Thyroid gland (tissue), 4 donors: ENCODE data around the gene CST7. TPM values are rescaled to one million over a fixed set of nuclear protein-coding genes. Genes with fewer than 3 reads are reported as not detected.

Experiments
- DNase-seq, 2 donors: peaks; one replicate each; pipeline ENCODE4 v3.0.0-alpha.2; 2019
- H3K27ac ChIP-seq, 3 donors: fragments of 200-600 bp; sonication (generic); 1 replicate in 2 of 3; 2 replicates in 1 of 3; pipeline ENCODE4 v1.5.1; 2016 to 2019; ENCODE audit warnings: mild to moderate bottlenecking in 1 of 3, moderate library complexity in 1 of 3
- H3K27me3 ChIP-seq: fragments of 200-600 bp; sonication (generic); one replicate; pipeline ENCODE4 v1.5.1; 2019
- H3K36me3 ChIP-seq, 2 donors: fragments of 200-600 bp; sonication (generic); one replicate each; pipeline ENCODE4 v1.5.1; 2016 to 2019
- H3K4me1 ChIP-seq, 2 donors: fragments of 200-600 bp; sonication (generic); one replicate each; pipeline ENCODE4 v1.5.1; 2017 to 2019
- H3K4me3 ChIP-seq, 3 donors: fragments of 200-600 bp; sonication (generic); replicated peaks in 1 of 3; 1 replicate in 2 of 3; 2 replicates in 1 of 3; pipeline ENCODE4 v1.5.1; 2016; ENCODE audit warnings: mild to moderate bottlenecking in 1 of 3
- H3K9me3 ChIP-seq: fragments of 200-600 bp; sonication (generic); one replicate; pipeline ENCODE4 v1.5.1; 2017
- CTCF ChIP-seq, 6 experiments: fragments of 200-600 bp in 3 of 6; fragments of 450-650 bp in 3 of 6; sonication (generic) in 3 of 6; IDR thresholded peaks; one replicate each; pipeline ENCODE4 v1.5.1; 2016 to 2019; ENCODE audit warnings: antibody characterized with exemption in 6 of 6, mild to moderate bottlenecking in 2 of 6, inconsistent platforms in 1 of 6, moderate library complexity in 1 of 6
- POLR2A ChIP-seq, 2 donors: fragments of 450-650 bp; IDR thresholded peaks; one replicate each; pipeline ENCODE4 v1.6.1; 2017; ENCODE audit warnings: antibody characterized with exemption in 2 of 2, mild to moderate bottlenecking in 2 of 2, moderate library complexity in 1 of 2
- whole genome bisulfite sequencing, 2 donors: methylation state at CpG; one replicate each; pipeline ENCODE4 v1.1.5; 2017; 5-methylcytosine and 5-hydroxymethylcytosine counted together
- intact Hi-C: fragments of 100-400 bp; cut with DNase I; formaldehyde crosslinking; loops from one replicate; pipeline ENCODE4 v1.15.1; 2023
- total RNA-seq, 4 donors: library from RNA; depleted of rRNA; stranded (reverse); fragments of >200 nt; gene quantifications; one replicate each; pipeline ENCODE4 v1.2.3, GENCODE V29; 2016

Gene CST7
- total RNA-seq, 4 donors from 2014 or later, result 1.3 to 3.6 (median 2.5) TPM

DNA sequence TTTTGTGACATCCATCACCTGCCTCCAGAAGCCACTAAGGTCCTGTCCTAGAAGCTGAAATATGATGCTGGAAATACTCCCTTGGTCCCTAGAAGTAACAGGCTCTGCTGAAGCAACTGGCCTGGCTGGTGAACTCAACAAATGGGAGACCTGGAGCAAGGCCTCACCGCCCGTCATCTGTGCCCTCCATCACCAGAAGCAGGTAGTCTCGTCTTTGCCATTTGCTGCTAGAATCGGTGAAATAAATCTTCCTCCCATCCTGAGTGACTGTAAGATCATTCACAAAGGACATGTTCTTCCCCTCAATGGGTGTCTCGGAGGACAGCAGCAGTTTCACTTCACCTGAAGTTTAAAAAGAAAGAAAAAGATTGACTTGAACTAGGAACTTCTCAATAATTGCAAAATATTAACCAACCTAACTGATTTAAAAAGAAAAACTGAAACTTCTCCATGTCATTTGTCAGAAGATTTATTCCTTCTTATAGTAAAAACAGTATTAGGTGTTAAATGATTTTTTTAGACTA, 21.0 kb downstream of the CST7 start:
- TF ChIP-seq CTCF (IDR thresholded peaks at IDR 0.05) (no peak), POLR2A (IDR thresholded peaks at IDR 0.05) (no peak)
- H3K9me3 ChIP-seq, result no peaks in the 10 kb centered on the region
- H3K4me3 ChIP-seq, result no peak overlapping the region
- DNase-seq, result no peak
- 95 to 96% methylated on average over 5 of the region's 5 CpGs for WGBS, 2 donors
- no peak overlapping the region for H3K27ac ChIP-seq
- H3K4me1 ChIP-seq, result no peaks in the 10 kb centered on the region
- H3K27me3 ChIP-seq, result no peaks in the 10 kb centered on the region
- H3K36me3 ChIP-seq, result peaks cover 69 to 76% of the 10 kb centered on the region in 2 donors
- intact Hi-C loops, result no loop called here

DNA sequence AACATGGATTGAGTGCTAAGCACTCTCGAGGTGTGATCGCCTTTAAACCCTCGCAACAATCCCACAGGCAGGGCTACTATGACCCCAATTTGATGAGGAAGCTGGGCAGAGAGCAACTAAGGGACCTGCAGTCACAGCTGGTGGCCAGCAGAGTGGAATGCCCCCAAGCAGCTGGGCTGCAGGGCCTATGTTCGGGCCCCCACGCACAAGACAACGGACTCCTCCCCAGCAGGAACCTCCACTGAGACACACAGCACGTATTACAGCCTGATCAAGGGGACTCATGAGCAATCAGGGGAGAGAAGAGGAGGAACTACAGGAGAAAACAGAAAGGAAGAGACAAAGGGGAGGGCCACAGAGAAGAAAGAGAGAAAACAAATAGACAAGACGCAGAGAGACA, 21.7 kb downstream of the CST7 start:
- no peak for DNase-seq
- Histone ChIP-seq H3K4me1 (no peaks in the 10 kb centered on the region), H3K27me3 (no peaks in the 10 kb centered on the region), H3K27ac (no peak overlapping the region), H3K4me3 (no peak overlapping the region), H3K36me3 (peaks cover 65 to 73% of the 10 kb centered on the region in 2 donors), H3K9me3 (no peaks in the 10 kb centered on the region)
- TF ChIP-seq POLR2A (IDR thresholded peaks at IDR 0.05), result no peak
- no peak for TF ChIP-seq CTCF (IDR thresholded peaks at IDR 0.05)
- WGBS, 2 donors, result 90 to 92% methylated on average over 8 of the region's 8 CpGs
- intact Hi-C loops, result no loop called here

DNA sequence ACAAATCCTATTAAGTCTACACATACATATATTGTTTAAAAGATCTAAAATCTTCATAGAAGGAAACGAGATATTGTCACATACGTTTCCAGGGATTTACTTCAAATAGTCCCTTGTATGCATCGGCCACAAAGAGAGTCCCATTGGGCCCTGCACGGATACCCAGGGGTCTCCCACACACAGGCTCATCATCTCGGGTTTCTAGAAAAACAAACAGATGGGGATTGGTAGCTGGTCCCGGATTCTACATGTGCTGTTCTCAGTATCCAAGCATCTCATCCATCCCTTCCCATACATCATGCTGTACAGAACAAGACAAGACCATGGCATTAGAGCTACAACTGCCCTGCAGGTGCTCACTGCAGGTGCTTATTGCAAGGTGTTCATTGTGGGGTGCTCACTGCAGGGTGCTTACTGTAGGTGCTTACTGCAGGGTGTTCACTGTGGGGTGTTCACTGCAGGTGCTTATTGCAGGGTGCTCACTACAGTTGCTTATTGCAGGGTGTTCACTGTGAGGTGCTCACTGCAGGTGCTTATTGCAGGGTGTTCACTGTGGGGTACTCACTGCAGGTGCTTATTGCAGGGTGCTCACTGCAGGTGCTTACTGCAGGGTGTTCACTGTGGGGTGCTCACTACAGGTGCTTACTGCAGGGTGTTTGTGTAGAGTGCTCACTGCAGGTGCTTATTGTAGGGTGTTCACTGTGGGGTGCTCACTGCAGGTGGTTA, 22.5 kb downstream of the CST7 start:
- Histone ChIP-seq H3K4me1 (no peaks in the 10 kb centered on the region), H3K36me3 (peaks cover 59 to 65% of the 10 kb centered on the region in 2 donors), H3K27me3 (no peaks in the 10 kb centered on the region), H3K27ac (no peak overlapping the region), H3K9me3 (no peaks in the 10 kb centered on the region), H3K4me3 (no peak overlapping the region)
- DNase-seq, result no peak
- 85 to 89% methylated on average over 6 of the region's 6 CpGs for WGBS, 2 donors
- TF ChIP-seq CTCF (IDR thresholded peaks at IDR 0.05), result no peak
- no peak for TF ChIP-seq POLR2A (IDR thresholded peaks at IDR 0.05)
- intact Hi-C loops, result no loop called here

DNA sequence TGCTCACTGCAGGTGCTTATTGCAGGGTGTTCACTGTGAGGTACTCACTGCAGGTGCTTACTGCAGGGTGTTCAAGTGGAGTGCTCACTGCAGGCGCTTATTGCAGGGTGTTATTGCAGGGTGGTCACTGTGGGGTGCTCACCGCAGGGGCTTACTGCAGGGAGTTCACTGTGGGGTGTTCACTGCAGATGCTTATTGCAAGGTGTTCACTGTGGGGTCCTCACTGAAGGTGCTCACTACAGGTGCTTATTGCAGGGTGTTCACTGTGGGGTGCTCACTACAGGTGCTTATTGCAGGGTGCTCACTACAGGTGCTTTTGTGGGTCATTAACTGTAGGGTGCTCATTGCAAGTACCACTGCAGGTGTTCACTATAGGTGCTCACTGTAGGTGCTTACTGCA, 23.3 kb downstream of the CST7 start:
- Histone ChIP-seq H3K4me3 (no peak overlapping the region), H3K36me3 (peaks cover 64 to 65% of the 10 kb centered on the region in 2 donors), H3K27me3 (no peaks in the 10 kb centered on the region), H3K9me3 (no peaks in the 10 kb centered on the region), H3K4me1 (peaks cover 0 to under 1% of the 10 kb centered on the region in 2 donors), H3K27ac (no peak overlapping the region)
- DNase-seq, result no peak
- no peak for TF ChIP-seq POLR2A (IDR thresholded peaks at IDR 0.05)
- no peak for TF ChIP-seq CTCF (IDR thresholded peaks at IDR 0.05)
- intact Hi-C loops, result no loop called here
- 82 to 95% methylated on average over 2 of the region's 2 CpGs for WGBS, 2 donors

DNA sequence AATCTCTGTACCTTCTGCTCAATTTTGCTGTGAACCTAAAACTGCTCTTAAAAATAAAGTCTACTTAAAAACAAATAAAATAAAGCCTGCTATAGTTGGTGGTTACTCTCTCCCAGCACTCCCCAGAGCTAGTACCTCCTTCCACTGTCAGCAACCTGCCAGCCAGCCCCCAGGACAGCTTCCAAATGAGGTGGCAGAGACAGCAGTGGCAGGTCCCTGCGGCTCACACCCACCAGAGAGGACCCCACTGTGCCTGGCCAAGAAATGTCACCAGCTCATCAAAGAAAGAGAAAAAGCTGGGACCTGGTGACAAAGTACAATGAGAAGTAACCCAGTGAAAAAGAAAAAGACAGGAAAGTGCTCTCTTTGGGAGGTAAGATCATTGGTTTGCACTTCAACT, 28.3 kb downstream of the CST7 start:
- peaks cover 23 to 27% of the 10 kb centered on the region in 2 donors for H3K36me3 ChIP-seq
- H3K27ac ChIP-seq, result peak overlapping the region in 2 of 3 donors; percentile 26 to 37
- intact Hi-C loops, result no loop called here
- no peaks in the 10 kb centered on the region for H3K27me3 ChIP-seq
- peaks cover 0 to 21% of the 10 kb centered on the region in 2 donors for H3K4me1 ChIP-seq
- no peaks in the 10 kb centered on the region for H3K9me3 ChIP-seq
- H3K4me3 ChIP-seq, result no peak overlapping the region
- WGBS, 2 donors, result 95 to 100% methylated on average over 1 of the region's 1 CpG
- no peak for DNase-seq
- TF ChIP-seq POLR2A (IDR thresholded peaks at IDR 0.05) (no peak), CTCF (IDR thresholded peaks at IDR 0.05) (no peak)
